Fibroblast of lung (primary cell): ENCODE measurements around the gene AMPD1. TPM values are rescaled to one million over a fixed set of nuclear protein-coding genes. Genes with fewer than 3 reads are reported as not detected.
A peak's percentile ranks its signal among the peaks of the same experiment; 100 is the strongest.

Experiments used
- DNase-seq, 2 donors: peaks; one replicate each; pipeline versions ENCODE4 v3.0.0 to v3.0.0-alpha.2; 2010; ENCODE audit warnings: low read depth in 2 of 2
- H2AFZ ChIP-seq: 2 replicates; pipeline ENCODE4 v1.5.1; 2012; ENCODE audit warnings: low read length, control low read depth, inconsistent platforms
- H3K27ac ChIP-seq: 2 replicates; pipeline ENCODE4 v1.5.1; 2011; ENCODE audit warnings: low read length, control low read depth; ENCODE audit not compliant: insufficient read depth
- H3K27me3 ChIP-seq: 2 replicates; pipeline ENCODE4 v1.5.1; 2011; ENCODE audit warnings: mild to moderate bottlenecking, low read length; ENCODE audit not compliant: control insufficient read depth, insufficient read depth
- H3K36me3 ChIP-seq: 2 replicates; pipeline ENCODE4 v1.5.1; 2011; ENCODE audit warnings: low read length; ENCODE audit not compliant: control insufficient read depth, insufficient read depth
- H3K4me1 ChIP-seq: 2 replicates; pipeline ENCODE4 v1.5.1; 2011; ENCODE audit warnings: low read length; ENCODE audit not compliant: control insufficient read depth, insufficient read depth; ENCODE audit errors: extremely low read depth
- H3K4me2 ChIP-seq: 2 replicates; pipeline ENCODE4 v1.5.1; 2011; ENCODE audit warnings: low read length, control low read depth; ENCODE audit not compliant: insufficient read depth; ENCODE audit errors: extremely low read depth
- H3K4me3 ChIP-seq, 4 experiments: fragments of 200-600 bp in 1 of 4; sonication (generic) in 1 of 4; replicated peaks in 1 of 4; 2 replicates each; pipeline ENCODE4 v1.5.1; 2011 to 2016; ENCODE audit warnings: low read length in 4 of 4, low read depth in 3 of 4, mild to moderate bottlenecking in 3 of 4, control low read depth in 2 of 4, inconsistent platforms in 1 of 4, mixed read lengths in 1 of 4; ENCODE audit not compliant: insufficient read depth in 1 of 4; ENCODE audit errors: control extremely low read depth in 1 of 4
- H3K79me2 ChIP-seq: 2 replicates; pipeline ENCODE4 v1.5.1; 2012; ENCODE audit warnings: mild to moderate bottlenecking, low read length, inconsistent platforms; ENCODE audit not compliant: control insufficient read depth, insufficient read depth
- H3K9ac ChIP-seq: 2 replicates; pipeline ENCODE4 v1.5.1; 2011; ENCODE audit warnings: mild to moderate bottlenecking, low read length, control low read depth; ENCODE audit not compliant: insufficient read depth
- H3K9me3 ChIP-seq: 2 replicates; pipeline ENCODE4 v1.5.1; 2012; ENCODE audit warnings: low read depth, low read length; ENCODE audit not compliant: control insufficient read depth, insufficient read depth
- H4K20me1 ChIP-seq: 2 replicates; pipeline ENCODE4 v1.5.1; 2011; ENCODE audit warnings: low read length; ENCODE audit not compliant: control insufficient read depth, insufficient read depth; ENCODE audit errors: extremely low read depth
- CTCF ChIP-seq, 2 donors: IDR thresholded peaks in 1 of 2; conservative IDR thresholded peaks in 1 of 2; 1 replicate in 1 of 2; 2 replicates in 1 of 2; pipeline ENCODE4 v1.5.1; 2011 to 2012; ENCODE audit warnings: low read length in 2 of 2, control low read depth in 1 of 2, inconsistent platforms in 1 of 2, low read depth in 1 of 2, mild to moderate bottlenecking in 1 of 2
- EZH2 ChIP-seq: IDR thresholded peaks from 2 replicates; pipeline ENCODE4 v1.5.1; 2012; ENCODE audit warnings: low read length, control low read depth, mild to moderate bottlenecking; ENCODE audit errors: missing control alignments
- polyA plus RNA-seq, 2 donors: library from polyadenylated mRNA; depleted of rRNA in 1 of 2; stranded (reverse) in 1 of 2; unstranded in 1 of 2; fragments of >200 nt; gene quantifications; 2 replicates each; pipeline ENCODE4 v1.2.1, GENCODE V29; 2011 to 2012; ENCODE audit warnings: missing spikeins in 1 of 2
- total RNA-seq: library from RNA; depleted of rRNA; stranded (reverse); fragments of >200 nt; gene quantifications from 2 replicates; pipeline ENCODE4 v1.2.1, GENCODE V29; 2014

The AMPD1 gene
- total and polyA plus RNA-seq, 2 donors (not counting 1 experiment from before 2014, with no cell fraction given): not detected

GRCh38 chr1:114670083-114671010, 25.0 kb downstream of the AMPD1 start:
- Histone ChIP-seq H3K27ac (peak overlapping the region; percentile 94), H3K36me3 (no peaks in the 10 kb centered on the region), H3K79me2 (no peaks in the 10 kb centered on the region), H3K9me3 (no peaks in the 10 kb centered on the region), H2AFZ (peak overlapping the region; percentile 99), H3K27me3 (peaks cover under 1% of the 10 kb centered on the region), H3K9ac (peak overlapping the region; percentile 91), H3K4me2 (peak overlapping the region; percentile 98), H3K4me1 (peaks cover 3% of the 10 kb centered on the region), H3K4me3 (peak overlapping the region; percentile 80 to 97 (median 82)), H4K20me1 (no peaks in the 10 kb centered on the region)
- TF ChIP-seq CTCF (conservative IDR thresholded peaks at IDR 0.05 in 1 of 2, IDR thresholded peaks at IDR 0.05 in 1 of 2; ENCODE audit: low read depth in 1 of 2, low read length in 2 of 2) (no peak), EZH2 (no peak)
- DNase-seq: peak; percentile 83 to 84

GRCh38 chr1:114669562-114670082, 25.7 kb downstream of the AMPD1 start, which contains the start of gene DENND2C:
TSS of gene DENND2C (minus strand) at chr1:114670049. CDS start at chr1:114625984, 44,065 bp downstream.
- Histone ChIP-seq H3K4me3 (peak within 1 kb of the TSS; percentile 80 to 97 (median 82)), H3K4me2 (peak within 1 kb of the TSS; percentile 98), H3K27me3 (no peaks in the 10 kb centered on the region), H3K27ac (peak within 1 kb of the TSS; percentile 94), H3K36me3 (no peaks in the 10 kb centered on the region), H3K9ac (peak within 1 kb of the TSS; percentile 91), H3K9me3 (no peaks in the 10 kb centered on the region), H4K20me1 (no peaks in the 10 kb centered on the region), H3K4me1 (peaks cover 3% of the 10 kb centered on the region), H2AFZ (peak within 1 kb of the TSS; percentile 99), H3K79me2 (no peaks in the 10 kb centered on the region)
- TF ChIP-seq EZH2 (no peak), CTCF (conservative IDR thresholded peaks at IDR 0.05 in 1 of 2, IDR thresholded peaks at IDR 0.05 in 1 of 2; ENCODE audit: low read depth in 1 of 2, low read length in 2 of 2) (no peak)
- DNase-seq: no peak
